K562 (cell line): ENCODE measurements around the gene OR52I1.

Experiments used
- EZH2 ChIP-seq: IDR thresholded peaks from 2 replicates; pipeline ENCODE4 v1.6.1; 2012; ENCODE audit warnings: low read depth, mild to moderate bottlenecking, inconsistent platforms, low read length, borderline replicate concordance
- HDAC6 ChIP-seq: IDR thresholded peaks from 2 replicates; pipeline ENCODE4 v1.6.1; 2012; ENCODE audit warnings: low read depth, mild to moderate bottlenecking, control low read depth, inconsistent platforms, low read length, moderate library complexity
- NFE2 ChIP-seq: IDR thresholded peaks from 2 replicates; pipeline ENCODE4 v1.6.1; 2014; ENCODE audit warnings: antibody characterized with exemption, low read depth
- NRF1 ChIP-seq, 2 experiments: fragments of 450-650 bp; IDR thresholded peaks in 1 of 2; conservative IDR thresholded peaks in 1 of 2; 2 replicates each; pipeline ENCODE4 v1.6.1; 2014; ENCODE audit warnings: mild to moderate bottlenecking in 2 of 2
- POLR2A ChIP-seq: fragments of 450-650 bp; conservative IDR thresholded peaks from 2 replicates; pipeline ENCODE4 v1.6.1; 2016
- PTBP1 ChIP-seq: fragments of 200-400 bp; formaldehyde crosslinking; IDR thresholded peaks from 2 replicates; pipeline ENCODE4 v1.6.1; 2017; ENCODE audit warnings: low read depth, low read length
- ZBTB33 ChIP-seq: sonication (generic); formaldehyde crosslinking; IDR thresholded peaks from 2 replicates; pipeline ENCODE4 v1.8.1; 2023; ENCODE audit warnings: mild to moderate bottlenecking, missing genetic modification reagents

GRCh38 chr11:4643076-4643475 lies 49.2 kb downstream of the OR52I1 start:
- no peak for TF ChIP-seq ZBTB33
- no peak for TF ChIP-seq POLR2A
- TF ChIP-seq NRF1 (conservative IDR thresholded peaks at IDR 0.05 in 1 of 2, IDR thresholded peaks at IDR 0.05 in 1 of 2) = no peak
- no peak for TF ChIP-seq PTBP1
- no peak for TF ChIP-seq NFE2
- TF ChIP-seq HDAC6 = no peak
- no peak for TF ChIP-seq EZH2
